Panc1 (cell line): ENCODE results near the gene SOCS6. TPM values are rescaled to one million over a fixed set of nuclear protein-coding genes. Genes with fewer than 3 reads are reported as not detected.
A peak's percentile ranks its signal among the peaks of the same experiment; 100 is the strongest.

Source experiments
- ATAC-seq: fragments of 200-7000 bp; cut with Tn5 transposase; 2 replicates; pipeline ENCODE4 v1.9.1; 2020; ENCODE audit warnings: mild to moderate bottlenecking, moderate library complexity
- BruUV-seq: library from RNA; stranded (reverse); fragments of 400-500 nt; replicated peaks from 2 replicates; lab custom pipeline; 2021; lab: Mats Ljungman, UMichigan
- CTCF ChIA-PET: fragments of 300-600 bp; sonication (Branson Sonifier 250); formaldehyde crosslinking; loops from one replicate; lab custom pipeline; 2022; ENCODE audit warnings: antibody characterized with exemption; lab: Charles Lee
- POLR2A ChIA-PET: fragments of 300-600 bp; sonication (Branson Sonifier 250); formaldehyde crosslinking; loops from one replicate; lab custom pipeline; 2022; ENCODE audit warnings: antibody characterized with exemption; lab: Charles Lee
- DNase-seq: peaks from one replicate; pipeline ENCODE4 v3.0.0-alpha.2; 2010; ENCODE audit warnings: low read depth, low spot score
- H3K27ac ChIP-seq: 2 replicates; pipeline ENCODE4 v1.5.1; 2011; ENCODE audit warnings: mild to moderate bottlenecking, low read length, inconsistent platforms
- H3K27me3 ChIP-seq: fragments of 200-500 bp; sonication (Bioruptor generic); 2 replicates; pipeline ENCODE4 v1.6.0; 2014; ENCODE audit warnings: low read length, inconsistent platforms; ENCODE audit not compliant: control insufficient read depth, insufficient read depth
- H3K36me3 ChIP-seq: fragments of 200-500 bp; sonication (Bioruptor generic); 2 replicates; pipeline ENCODE4 v1.5.1; 2014; ENCODE audit warnings: inconsistent platforms, mild to moderate bottlenecking, low read length, moderate library complexity; ENCODE audit not compliant: control insufficient read depth, insufficient read depth
- H3K4me1 ChIP-seq: 2 replicates; pipeline ENCODE4 v1.5.1; 2011; ENCODE audit warnings: inconsistent platforms, mild to moderate bottlenecking, low read length, moderate library complexity; ENCODE audit not compliant: control insufficient read depth, insufficient read depth
- H3K4me3 ChIP-seq, 2 experiments: 2 replicates each; pipeline ENCODE4 v1.5.1; 2011 to 2012; ENCODE audit warnings: low read depth in 2 of 2, low read length in 2 of 2, mild to moderate bottlenecking in 2 of 2, inconsistent platforms in 1 of 2, moderate library complexity in 1 of 2
- H3K9me3 ChIP-seq: fragments of 200-500 bp; sonication (Bioruptor generic); 2 replicates; pipeline ENCODE4 v1.5.1; 2014; ENCODE audit warnings: low read depth, mild to moderate bottlenecking, inconsistent platforms, low read length, moderate library complexity; ENCODE audit not compliant: control insufficient read depth, insufficient read depth
- CTCF ChIP-seq: fragments of 450-650 bp; IDR thresholded peaks from 2 replicates; pipeline ENCODE4 v1.5.1; 2017; ENCODE audit warnings: mild to moderate bottlenecking
- POLR2AphosphoS5 ChIP-seq: IDR thresholded peaks from 2 replicates; pipeline ENCODE4 v1.6.1; 2012; ENCODE audit warnings: mild to moderate bottlenecking, low read depth, low read length, moderate library complexity
- REST ChIP-seq, 2 experiments: IDR thresholded peaks; 2 replicates each; pipeline ENCODE4 v1.6.1; 2011 to 2012; ENCODE audit warnings: low read depth in 2 of 2, control low read depth in 1 of 2, low read length in 1 of 2, mild to moderate bottlenecking in 1 of 2, moderate library complexity in 1 of 2; ENCODE audit not compliant: insufficient read depth in 1 of 2
- SIN3A ChIP-seq: IDR thresholded peaks from 2 replicates; pipeline ENCODE4 v1.6.1; 2012; ENCODE audit warnings: low read depth, mild to moderate bottlenecking, low read length, moderate library complexity, borderline replicate concordance; ENCODE audit not compliant: insufficient read depth
- TCF7L2 ChIP-seq: IDR thresholded peaks from 2 replicates; pipeline ENCODE4 v1.6.1; 2011; ENCODE audit warnings: mild to moderate bottlenecking, low read depth, low read length, inconsistent platforms
- in situ Hi-C: cut with HindIII; loops from 2 replicates; pipeline ENCODE4 v1.10.0; 2016; ENCODE audit warnings: low sequenced_read_pairs, low pct_unique_long_range_greater_than_20kb
- intact Hi-C: fragments of 100-400 bp; cut with micrococcal nuclease; formaldehyde crosslinking; loops from one replicate; pipeline ENCODE4 v1.10.0; 2022; ENCODE audit not compliant: unreplicated experiment
- total RNA-seq: library from RNA; stranded (reverse); gene quantifications from one replicate; pipeline ENCODE4 v1.2.1, GENCODE V29; 2021; ENCODE audit not compliant: unreplicated experiment

The SOCS6 gene
- total RNA-seq, 1 experiment from 2014 or later, result 43.0 TPM

- H3K4me3 ChIP-seq, result no peak overlapping the region
- no peak for DNase-seq
- peak overlapping the region; percentile 71 for H3K27ac ChIP-seq
- H3K27me3 ChIP-seq, result no peaks in the 10 kb centered on the region
- H3K36me3 ChIP-seq, result peaks cover 2% of the 10 kb centered on the region
- intact Hi-C loops, result no loop called here
- ChIA-PET CTCF (no interaction called here), POLR2A (no interaction called here)
- BruUV-seq, result no TSS peak
- in situ Hi-C loops, result no loop called here
- H3K4me1 ChIP-seq, result peaks cover 36% of the 10 kb centered on the region; the same call in 1 of the 2 replicates
- ATAC-seq, result 0 out of 2 replicates have a peak, but pooled peaks have one; percentile 51
- TF ChIP-seq REST (IDR thresholded peaks at IDR 0.05; ENCODE audit: insufficient read depth in 1 of 2, low read depth in 2 of 2, low read length in 1 of 2), result no peak
- no peak for TF ChIP-seq SIN3A
- no peak for TF ChIP-seq POLR2AphosphoS5
- no peak for TF ChIP-seq TCF7L2
- TF ChIP-seq CTCF, result no peak
- H3K9me3 ChIP-seq, result no peaks in the 10 kb centered on the region
These were observed 34.1 kb downstream of the SOCS6 start for GRCh38 chr18:70322928-70323327.

- TF ChIP-seq REST (IDR thresholded peaks at IDR 0.05; ENCODE audit: insufficient read depth in 1 of 2, low read depth in 2 of 2, low read length in 1 of 2) (no peak), CTCF (no peak), SIN3A (no peak), POLR2AphosphoS5 (no peak), TCF7L2 (no peak)
- Histone ChIP-seq H3K9me3 (no peaks in the 10 kb centered on the region), H3K4me1 (peaks cover 24% of the 10 kb centered on the region; the same call in 1 of the 2 replicates), H3K4me3 (no peak overlapping the region), H3K27ac (peak overlapping the region; percentile 29; the same call in 1 of the 2 replicates), H3K27me3 (no peaks in the 10 kb centered on the region), H3K36me3 (peaks cover 7% of the 10 kb centered on the region)
- no peak for DNase-seq
- intact Hi-C loops, result no loop called here
- peak; percentile 17; the same call in 1 of the 2 replicates for ATAC-seq
- in situ Hi-C loops, result no loop called here
- ChIA-PET POLR2A (no interaction called here), CTCF (no interaction called here)
- BruUV-seq, result no TSS peak
These were observed 36.1 kb downstream of the SOCS6 start for GRCh38 chr18:70324897-70325296.
